ENCODE measurements around the gene VTI1A. TPM values are rescaled to one million over a fixed set of nuclear protein-coding genes. Genes with fewer than 3 reads are reported as not detected.

Gene VTI1A
- total RNA-seq, 1 donor from 2014 or later = 30.1 TPM

GRCh38 chr10:112433136-112433535, 13.9 kb upstream of the VTI1A start:
- no peak for TF ChIP-seq CTCF (conservative IDR thresholded peaks at IDR 0.05; ENCODE audit: low read depth, low read length)
- H3K4me3 ChIP-seq (ENCODE audit: low read depth, low read length) = no peak overlapping the region
- no peak for DNase-seq (ENCODE audit: low read depth)

- H3K4me3 ChIP-seq (ENCODE audit: low read depth, low read length) = no peak overlapping the region
- DNase-seq (ENCODE audit: low read depth) = no peak
- TF ChIP-seq CTCF (conservative IDR thresholded peaks at IDR 0.05; ENCODE audit: low read depth, low read length) = peak; percentile 50
Observed at GRCh38 chr10:112434988-112435619, 11.9 kb upstream of the VTI1A start.

- no peak for DNase-seq (ENCODE audit: low read depth)
- H3K4me3 ChIP-seq (ENCODE audit: low read depth, low read length) = no peak overlapping the region
- no peak for TF ChIP-seq CTCF (conservative IDR thresholded peaks at IDR 0.05; ENCODE audit: low read depth, low read length)
Observed at GRCh38 chr10:112438356-112438755, 8.7 kb upstream of the VTI1A start.

DNA sequence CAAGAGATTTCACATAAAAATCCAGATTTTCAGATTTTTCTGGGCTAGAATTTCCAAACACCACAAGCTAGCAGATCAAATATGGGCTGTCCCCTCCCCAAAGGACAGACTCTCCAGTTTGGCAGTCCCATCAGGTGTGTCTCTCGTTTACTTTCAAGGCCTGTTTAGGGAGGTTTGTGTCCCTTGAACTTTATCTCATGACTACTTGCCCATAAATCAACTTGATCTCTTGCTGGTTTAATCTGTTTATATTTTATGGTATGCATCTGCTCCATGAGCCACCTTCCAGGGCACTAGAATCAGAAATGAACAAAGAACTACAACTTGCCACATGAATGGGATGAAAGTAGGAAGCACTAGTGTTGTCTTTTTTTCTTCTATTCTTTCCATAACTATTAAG, 5.5 kb upstream of the VTI1A start:
- DNase-seq (ENCODE audit: low read depth) = no peak
- no peak for TF ChIP-seq CTCF (conservative IDR thresholded peaks at IDR 0.05; ENCODE audit: low read depth, low read length)
- no peak overlapping the region for H3K4me3 ChIP-seq (ENCODE audit: low read depth, low read length)

GRCh38 chr10:112442063-112442462, 5.0 kb upstream of the VTI1A start:
- H3K4me3 ChIP-seq (ENCODE audit: low read depth, low read length) = no peak overlapping the region
- no peak for DNase-seq (ENCODE audit: low read depth)
- no peak for TF ChIP-seq CTCF (conservative IDR thresholded peaks at IDR 0.05; ENCODE audit: low read depth, low read length)

GRCh38 chr10:112446055-112446854, 760 bp upstream of the VTI1A start:
- no peak for TF ChIP-seq CTCF (conservative IDR thresholded peaks at IDR 0.05; ENCODE audit: low read depth, low read length)
- no peak for DNase-seq (ENCODE audit: low read depth)
- H3K4me3 ChIP-seq (ENCODE audit: low read depth, low read length) = peak overlapping the region; percentile 99

- TF ChIP-seq CTCF (conservative IDR thresholded peaks at IDR 0.05; ENCODE audit: low read depth, low read length) = no peak
- peak overlapping the region; percentile 99 for H3K4me3 ChIP-seq (ENCODE audit: low read depth, low read length)
- DNase-seq (ENCODE audit: low read depth) = no peak
Observed at GRCh38 chr10:112447620-112447928, 559 bp downstream of the VTI1A start.

Data from epithelial cell of proximal tubule (primary cell).